Testis (tissue), 2 donors: ENCODE data around the gene BCAT1.

Experiments used
- POLR2A ChIP-seq: fragments of 450-650 bp; IDR thresholded peaks from one replicate; pipeline ENCODE4 v1.6.1; 2017; ENCODE audit warnings: antibody characterized with exemption, mild to moderate bottlenecking, moderate library complexity
- TF ChIP-seq, protein P1 (sequence below), 3 experiments: fragments of 450-650 bp in 2 of 3; fragments of 200-600 bp in 1 of 3; sonication (generic) in 1 of 3; IDR thresholded peaks; one replicate each; pipeline ENCODE4 v1.5.1; 2016 to 2019; ENCODE audit warnings: antibody characterized with exemption in 3 of 3, mild to moderate bottlenecking in 2 of 3, moderate library complexity in 1 of 3

DNA sequence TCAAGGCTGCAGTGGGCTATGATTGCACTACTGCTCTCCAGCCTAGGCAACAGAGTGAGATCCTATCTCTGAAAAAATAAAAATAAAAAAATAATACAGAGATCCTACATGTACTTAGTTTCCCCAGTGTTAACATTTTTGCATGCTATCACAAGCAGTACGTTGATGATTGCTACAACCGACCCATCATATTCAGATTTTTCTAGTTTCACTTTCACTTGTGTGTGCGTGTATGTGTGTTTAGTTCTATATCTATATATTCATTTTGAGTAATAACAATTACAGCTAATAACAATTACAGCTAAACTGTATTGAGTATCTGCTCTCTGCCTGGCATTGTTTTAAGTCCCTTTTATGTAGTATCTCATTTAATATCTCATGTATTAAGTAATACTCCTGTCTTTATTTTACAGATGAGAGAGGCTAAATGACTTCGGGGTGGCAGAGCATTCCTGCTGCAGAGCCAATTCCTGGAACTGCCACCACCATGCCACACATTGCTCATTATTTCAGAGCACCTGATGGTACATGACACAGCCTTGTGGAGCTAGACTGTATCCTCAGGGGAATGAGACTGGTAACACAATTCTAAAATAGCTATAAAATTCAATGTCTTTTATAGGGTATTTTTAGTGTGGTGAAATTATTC is 153.1 kb downstream of the BCAT1 start:
- TF ChIP-seq, protein P1, sequence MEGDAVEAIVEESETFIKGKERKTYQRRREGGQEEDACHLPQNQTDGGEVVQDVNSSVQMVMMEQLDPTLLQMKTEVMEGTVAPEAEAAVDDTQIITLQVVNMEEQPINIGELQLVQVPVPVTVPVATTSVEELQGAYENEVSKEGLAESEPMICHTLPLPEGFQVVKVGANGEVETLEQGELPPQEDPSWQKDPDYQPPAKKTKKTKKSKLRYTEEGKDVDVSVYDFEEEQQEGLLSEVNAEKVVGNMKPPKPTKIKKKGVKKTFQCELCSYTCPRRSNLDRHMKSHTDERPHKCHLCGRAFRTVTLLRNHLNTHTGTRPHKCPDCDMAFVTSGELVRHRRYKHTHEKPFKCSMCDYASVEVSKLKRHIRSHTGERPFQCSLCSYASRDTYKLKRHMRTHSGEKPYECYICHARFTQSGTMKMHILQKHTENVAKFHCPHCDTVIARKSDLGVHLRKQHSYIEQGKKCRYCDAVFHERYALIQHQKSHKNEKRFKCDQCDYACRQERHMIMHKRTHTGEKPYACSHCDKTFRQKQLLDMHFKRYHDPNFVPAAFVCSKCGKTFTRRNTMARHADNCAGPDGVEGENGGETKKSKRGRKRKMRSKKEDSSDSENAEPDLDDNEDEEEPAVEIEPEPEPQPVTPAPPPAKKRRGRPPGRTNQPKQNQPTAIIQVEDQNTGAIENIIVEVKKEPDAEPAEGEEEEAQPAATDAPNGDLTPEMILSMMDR (IDR thresholded peaks at IDR 0.05), result no peak
- TF ChIP-seq POLR2A, result no peak
